GM21619 (cell line): Measurements from ENCODE around the gene NCOR1.
A peak's percentile ranks its signal among the peaks of the same experiment; 100 is the strongest.

Source experiments
- ATAC-seq: cut with Tn5 transposase; IDR thresholded peaks from one replicate; pipeline ENCODE4 v1.9.1; 2021; ENCODE audit not compliant: unreplicated experiment

Gene NCOR1

DNA sequence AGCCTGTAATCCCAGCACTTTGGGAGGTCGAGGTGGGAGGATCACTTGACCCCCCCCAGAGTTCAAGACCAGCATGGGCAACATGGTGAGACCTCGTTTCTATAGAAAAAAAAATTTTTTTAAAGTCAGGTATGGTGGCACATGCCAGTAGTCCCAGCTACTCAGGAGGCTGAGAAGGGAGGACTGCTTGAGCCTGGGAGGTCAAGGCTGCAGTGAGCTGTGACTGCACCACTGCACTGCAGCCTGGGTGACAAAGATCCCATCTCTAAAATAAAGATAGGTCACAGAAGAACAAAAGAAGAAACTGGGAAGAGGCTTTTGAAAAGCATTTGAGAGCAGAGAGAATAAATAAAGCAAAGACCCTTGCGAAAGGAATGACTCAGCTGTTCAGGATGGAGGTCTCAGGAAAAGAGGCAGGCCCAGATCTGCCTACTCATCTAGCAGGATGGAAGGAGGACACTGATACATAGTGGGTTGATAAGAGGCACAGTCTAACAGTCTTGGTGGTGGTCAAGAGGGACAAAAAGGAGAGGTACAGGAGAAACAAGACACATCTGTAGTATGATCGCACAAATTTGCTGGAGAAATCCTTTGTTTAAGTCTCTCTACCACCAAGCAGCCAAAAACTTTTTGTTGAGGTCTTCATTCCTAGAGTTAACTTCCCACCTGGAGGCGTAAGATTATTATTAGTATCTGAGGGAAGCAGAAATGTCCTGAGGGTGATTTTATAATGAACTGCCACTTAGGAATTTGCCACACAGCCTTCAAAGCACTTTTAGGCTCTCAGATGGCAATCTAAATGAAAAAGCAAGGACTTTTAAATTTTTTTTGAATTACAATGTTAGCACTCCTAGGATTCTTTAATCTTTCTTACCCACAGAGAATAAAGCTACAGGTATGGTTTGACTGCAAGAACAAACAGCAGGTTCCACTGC, 233.4 kb downstream of the NCOR1 start:
- no peak for ATAC-seq

GRCh38 chr17:15981208-15981607, 234.1 kb downstream of the NCOR1 start:
- ATAC-seq = peak; percentile 83
